Endothelial cell of umbilical vein (primary cell): ENCODE measurements around the gene FBXW7. TPM values are rescaled to one million over a fixed set of nuclear protein-coding genes. Genes with fewer than 3 reads are reported as not detected.

Source experiments
- BruUV-seq: library from RNA; stranded (reverse); fragments of 400-500 nt; replicated peaks from 2 replicates; lab custom pipeline; 2021; lab: Mats Ljungman, UMichigan
- CTCF ChIA-PET: fragments of 300-600, 350-600 bp; sonication (Branson Sonifier 250); formaldehyde crosslinking; loops from one replicate; lab custom pipeline; 2021; ENCODE audit warnings: antibody characterized with exemption, inconsistent platforms; lab: Charles Lee
- POLR2A ChIA-PET: fragments of 300-600, 350-600 bp; sonication (Branson Sonifier 250); formaldehyde crosslinking; loops from one replicate; lab custom pipeline; 2021; ENCODE audit warnings: antibody characterized with exemption, inconsistent platforms; lab: Charles Lee
- DNase-seq: peaks from one replicate; pipeline ENCODE4 v3.0.0-alpha.2; 2011; ENCODE audit warnings: low read depth, low spot score
- FAIRE-seq: peaks from 2 replicates; lab custom pipeline; 2011; peaks lifted over from hg19 to GRCh38; lab: Jason Lieb, UNC
- H2AFZ ChIP-seq: 2 replicates; pipeline ENCODE4 v1.6.0; 2012; ENCODE audit warnings: low read depth, low read length, control low read depth, inconsistent platforms
- H3K27ac ChIP-seq: 2 replicates; pipeline ENCODE4 v1.5.1; 2011; ENCODE audit warnings: low read depth, mild to moderate bottlenecking, control low read depth, low read length, moderate library complexity; ENCODE audit not compliant: insufficient read depth
- H3K27me3 ChIP-seq, 2 experiments: 2 replicates each; pipeline versions ENCODE4 v1.6.0 to v1.6.1; 2011; ENCODE audit warnings: low read length in 2 of 2, mixed read lengths in 1 of 2; ENCODE audit not compliant: control insufficient read depth in 2 of 2, insufficient read depth in 2 of 2
- H3K36me3 ChIP-seq, 2 experiments: 2 replicates in 1 of 2; 3 replicates in 1 of 2; pipeline ENCODE4 v1.5.1; 2011; ENCODE audit warnings: low read length in 2 of 2, mild to moderate bottlenecking in 1 of 2, moderate library complexity in 1 of 2; ENCODE audit not compliant: control insufficient read depth in 2 of 2, insufficient read depth in 2 of 2; ENCODE audit errors: extremely low read depth in 1 of 2
- H3K4me1 ChIP-seq: 3 replicates; pipeline ENCODE4 v1.5.1; 2011; ENCODE audit warnings: mild to moderate bottlenecking, low read length; ENCODE audit not compliant: control insufficient read depth, insufficient read depth; ENCODE audit errors: extremely low read depth
- H3K4me2 ChIP-seq: 2 replicates; pipeline ENCODE4 v1.6.1; 2011; ENCODE audit warnings: low read length, control low read depth, mixed read lengths; ENCODE audit not compliant: insufficient read depth
- H3K4me3 ChIP-seq, 3 experiments: fragments of 200-600 bp in 1 of 3; sonication (generic), shearing (Covaris generic) in 1 of 3; replicated peaks in 1 of 3; 2 replicates each; pipeline ENCODE4 v1.5.1; 2011 to 2016; ENCODE audit warnings: control low read depth in 3 of 3, low read length in 3 of 3, mild to moderate bottlenecking in 2 of 3, inconsistent platforms in 1 of 3, low read depth in 1 of 3, moderate library complexity in 1 of 3; ENCODE audit not compliant: insufficient read depth in 1 of 3
- H3K79me2 ChIP-seq: 2 replicates; pipeline ENCODE4 v1.6.0; 2012; ENCODE audit warnings: low read length, inconsistent platforms; ENCODE audit not compliant: control insufficient read depth, insufficient read depth
- H3K9ac ChIP-seq: replicated peaks from 2 replicates; pipeline ENCODE3; 2011; ENCODE audit warnings: low read length, control low read depth; ENCODE audit not compliant: insufficient read depth; ENCODE audit errors: extremely low read depth
- H3K9me1 ChIP-seq: replicated peaks from 3 replicates; pipeline ENCODE4 v1.6.0; 2011; ENCODE audit warnings: mild to moderate bottlenecking, low read length; ENCODE audit not compliant: control insufficient read depth, insufficient read depth; ENCODE audit errors: extremely low read depth
- H3K9me3 ChIP-seq: replicated peaks from 2 replicates; pipeline ENCODE4 v1.5.1; 2012; ENCODE audit warnings: low read length, inconsistent platforms; ENCODE audit not compliant: control insufficient read depth, insufficient read depth
- H4K20me1 ChIP-seq: replicated peaks from 2 replicates; pipeline ENCODE3; 2011; ENCODE audit warnings: mild to moderate bottlenecking, low read length; ENCODE audit not compliant: control insufficient read depth, insufficient read depth; ENCODE audit errors: extremely low read depth
- EZH2 ChIP-seq: IDR thresholded peaks from 2 replicates; pipeline ENCODE4 v1.6.1; 2012; ENCODE audit warnings: borderline replicate concordance, low read depth, mild to moderate bottlenecking, moderate library complexity, low read length, inconsistent platforms; ENCODE audit not compliant: severe bottlenecking
- FOS ChIP-seq: IDR thresholded peaks from 2 replicates; pipeline ENCODE4 v1.6.1; 2011; ENCODE audit warnings: mild to moderate bottlenecking, low read length, moderate library complexity, borderline replicate concordance; ENCODE audit not compliant: insufficient read depth
- GATA2 ChIP-seq: IDR thresholded peaks from 2 replicates; pipeline ENCODE4 v1.7.0; 2011; ENCODE audit warnings: low read depth, mild to moderate bottlenecking, moderate library complexity, mixed read lengths, low read length; ENCODE audit not compliant: insufficient read length, insufficient read depth
- JUN ChIP-seq: IDR thresholded peaks from 2 replicates; pipeline ENCODE4 v1.6.1; 2011; ENCODE audit warnings: borderline replicate concordance, low read depth; ENCODE audit not compliant: insufficient read length, insufficient read depth
- MYC ChIP-seq: IDR thresholded peaks from one replicate; pipeline ENCODE4 v1.6.1; 2011; ENCODE audit warnings: mild to moderate bottlenecking, low read depth, low read length
- POLR2A ChIP-seq: IDR thresholded peaks from 2 replicates; pipeline ENCODE4 v1.6.1; 2012; ENCODE audit warnings: low read depth, mild to moderate bottlenecking, control low read depth, low read length
- POLR2AphosphoS5 ChIP-seq: IDR thresholded peaks from 2 replicates; pipeline ENCODE4 v1.6.1; 2012; ENCODE audit warnings: low read depth, mild to moderate bottlenecking, control low read depth, low read length, moderate library complexity; ENCODE audit not compliant: insufficient read depth
- dilution Hi-C: fragments of 300-500 bp; cut with MboI; formaldehyde crosslinking; loops from one replicate; pipeline ENCODE4 v1.15.0; 2019; ENCODE audit warnings: low sequenced_read_pairs; ENCODE audit not compliant: extremely low pct_ligation_motif_present
- intact Hi-C: fragments of 100-400 bp; cut with micrococcal nuclease; formaldehyde crosslinking; loops from one replicate; pipeline ENCODE4 v1.10.0; 2022
- polyA plus RNA-seq, 4 experiments: library from polyadenylated mRNA; depleted of rRNA in 3 of 4; stranded (reverse) in 3 of 4; unstranded in 1 of 4; fragments of >200 nt; gene quantifications; 2 replicates each; pipeline versions ENCODE4 v1.2.1 to v1.2.3, GENCODE V29; 2011 to 2012; ENCODE audit warnings: missing spikeins in 1 of 4
- total RNA-seq: library from RNA; stranded (reverse); gene quantifications from 2 replicates; pipeline ENCODE4 v1.2.3, GENCODE V29; 2021
- TF ChIP-seq, protein P1 (sequence below), 2 donors: IDR thresholded peaks; 1 replicate in 1 of 2; 2 replicates in 1 of 2; pipeline ENCODE4 v1.5.1; 2011; ENCODE audit warnings: low read length in 2 of 2, mild to moderate bottlenecking in 2 of 2, moderate library complexity in 2 of 2, control low read depth in 1 of 2, inconsistent platforms in 1 of 2, low read depth in 1 of 2; ENCODE audit not compliant: insufficient read depth in 1 of 2; ENCODE audit errors: extremely low read depth in 1 of 2
- TF ChIP-seq, protein P2 (sequence below): IDR thresholded peaks from 2 replicates; pipeline ENCODE4 v1.6.1; 2011; ENCODE audit not compliant: insufficient read depth, insufficient read length

Gene FBXW7
- total and polyA plus RNA-seq, 2 donors (not counting 3 experiments of a cell fraction or from before 2014, with no cell fraction given), result 7.0 to 28.1 TPM

DNA sequence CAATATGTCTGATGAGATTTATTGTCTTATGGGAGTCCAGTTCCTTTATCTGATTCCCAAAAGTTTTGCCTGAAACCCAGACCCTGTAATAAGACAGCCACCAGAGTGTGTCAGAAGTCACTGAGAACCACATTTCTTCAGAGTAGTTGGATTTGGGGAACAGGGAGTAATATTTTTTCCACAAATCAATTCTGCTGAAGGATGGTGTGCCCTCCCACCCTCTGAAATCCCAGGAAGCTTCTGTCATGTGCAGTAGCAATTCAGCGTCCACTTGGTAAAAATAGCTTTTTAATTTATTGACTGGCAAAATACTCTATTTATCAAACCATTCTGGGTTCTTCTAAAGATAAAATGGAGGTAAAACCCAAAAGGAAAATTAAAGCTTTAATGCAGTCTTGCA lies 229.4 kb downstream of the FBXW7 start:
- Histone ChIP-seq H3K4me2 (no peak overlapping the region), H2AFZ (no peak overlapping the region), H4K20me1 (no peaks in the 10 kb centered on the region), H3K36me3 (no peaks in the 10 kb centered on the region), H3K9me3 (no peaks in the 10 kb centered on the region), H3K9me1 (no peaks in the 10 kb centered on the region), H3K27me3 (no peaks in the 10 kb centered on the region), H3K27ac (no peak overlapping the region), H3K79me2 (no peaks in the 10 kb centered on the region), H3K4me1 (no peaks in the 10 kb centered on the region), H3K9ac (no peak overlapping the region), H3K4me3 (no peak overlapping the region)
- no peak for FAIRE-seq
- intact Hi-C loops, result no loop called here
- POLR2A ChIA-PET, result no interaction called here
- BruUV-seq, result no TSS peak
- DNase-seq, result no peak
- TF ChIP-seq POLR2AphosphoS5 (no peak), FOS (no peak), EZH2 (no peak), POLR2A (no peak), JUN (no peak), MYC (no peak), GATA2 (no peak)
- TF ChIP-seq, protein P1, sequence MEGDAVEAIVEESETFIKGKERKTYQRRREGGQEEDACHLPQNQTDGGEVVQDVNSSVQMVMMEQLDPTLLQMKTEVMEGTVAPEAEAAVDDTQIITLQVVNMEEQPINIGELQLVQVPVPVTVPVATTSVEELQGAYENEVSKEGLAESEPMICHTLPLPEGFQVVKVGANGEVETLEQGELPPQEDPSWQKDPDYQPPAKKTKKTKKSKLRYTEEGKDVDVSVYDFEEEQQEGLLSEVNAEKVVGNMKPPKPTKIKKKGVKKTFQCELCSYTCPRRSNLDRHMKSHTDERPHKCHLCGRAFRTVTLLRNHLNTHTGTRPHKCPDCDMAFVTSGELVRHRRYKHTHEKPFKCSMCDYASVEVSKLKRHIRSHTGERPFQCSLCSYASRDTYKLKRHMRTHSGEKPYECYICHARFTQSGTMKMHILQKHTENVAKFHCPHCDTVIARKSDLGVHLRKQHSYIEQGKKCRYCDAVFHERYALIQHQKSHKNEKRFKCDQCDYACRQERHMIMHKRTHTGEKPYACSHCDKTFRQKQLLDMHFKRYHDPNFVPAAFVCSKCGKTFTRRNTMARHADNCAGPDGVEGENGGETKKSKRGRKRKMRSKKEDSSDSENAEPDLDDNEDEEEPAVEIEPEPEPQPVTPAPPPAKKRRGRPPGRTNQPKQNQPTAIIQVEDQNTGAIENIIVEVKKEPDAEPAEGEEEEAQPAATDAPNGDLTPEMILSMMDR (IDR thresholded peaks at IDR 0.05; ENCODE audit: extremely low read depth in 1 of 2, insufficient read depth in 1 of 2, low read depth in 1 of 2, low read length in 2 of 2), result no peak
- TF ChIP-seq, protein P2, sequence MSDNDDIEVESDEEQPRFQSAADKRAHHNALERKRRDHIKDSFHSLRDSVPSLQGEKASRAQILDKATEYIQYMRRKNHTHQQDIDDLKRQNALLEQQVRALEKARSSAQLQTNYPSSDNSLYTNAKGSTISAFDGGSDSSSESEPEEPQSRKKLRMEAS, result no peak
- dilution Hi-C loops, result no loop called here
- CTCF ChIA-PET, result interaction anchor here (0.6 to 1.5 kb wide), 3 partner anchors 12 to 259 kb away, joined by 3 to 6 read pairs (median 4); no protein-coding TSS in a partner anchor
